Prostate gland (tissue), 2 donors: ENCODE results near the gene TOP2B. TPM values are rescaled to one million over a fixed set of nuclear protein-coding genes. Genes with fewer than 3 reads are reported as not detected.

Source experiments
- DNase-seq: peaks from one replicate; pipeline ENCODE4 v3.0.0-alpha.2; 2019; ENCODE audit warnings: low spot score
- H3K27ac ChIP-seq, 2 donors: fragments of 200-600 bp; sonication (generic); 2 replicates each; pipeline ENCODE4 v1.5.1; 2017 to 2019
- H3K27me3 ChIP-seq: fragments of 200-600 bp; sonication (generic); replicated peaks from 2 replicates; pipeline ENCODE4 v1.5.1; 2019; ENCODE audit not compliant: insufficient read depth
- H3K36me3 ChIP-seq, 2 donors: fragments of 200-600 bp; sonication (generic); 1 replicate in 1 of 2; 2 replicates in 1 of 2; pipeline versions ENCODE4 v1.5.1 to v1.8.1; 2017 to 2019
- H3K4me1 ChIP-seq: fragments of 200-600 bp; sonication (generic); replicated peaks from 2 replicates; pipeline ENCODE4 v1.5.1; 2019
- H3K4me3 ChIP-seq, 2 donors: fragments of 200-600 bp; sonication (generic); 2 replicates each; pipeline ENCODE4 v1.5.1; 2017 to 2019
- H3K9me3 ChIP-seq: fragments of 200-600 bp; sonication (generic); 2 replicates; pipeline ENCODE4 v1.5.1; 2017
- POLR2A ChIP-seq: fragments of 450-650 bp; IDR thresholded peaks from one replicate; pipeline ENCODE4 v1.6.1; 2016; ENCODE audit warnings: antibody characterized with exemption, mild to moderate bottlenecking
- POLR2AphosphoS5 ChIP-seq: sonication (generic); formaldehyde crosslinking; IDR thresholded peaks from one replicate; pipeline ENCODE4 v1.6.1; 2017; ENCODE audit warnings: antibody characterized with exemption
- WGBS: methylation state at CpG from one replicate; pipeline ENCODE4 v1.1.5; 2018; 5-methylcytosine and 5-hydroxymethylcytosine counted together
- intact Hi-C: fragments of 100-400 bp; cut with DNase I; formaldehyde crosslinking; loops from one replicate; pipeline ENCODE4 v1.14.2; 2022
- total RNA-seq, 2 donors: library from RNA; depleted of rRNA; stranded (reverse); fragments of >200 nt; gene quantifications; one replicate each; pipeline ENCODE4 v1.1.0, GENCODE V29; 2016
- TF ChIP-seq, protein P1 (sequence below), 4 experiments: fragments of 200-600 bp in 2 of 4; fragments of 450-650 bp in 2 of 4; sonication (generic) in 2 of 4; IDR thresholded peaks; 1 replicate in 3 of 4; 2 replicates in 1 of 4; pipeline ENCODE4 v1.5.1; 2016 to 2019; ENCODE audit warnings: antibody characterized with exemption in 4 of 4, mild to moderate bottlenecking in 2 of 4, moderate library complexity in 2 of 4

TOP2B gene
- total RNA-seq, 2 donors from 2014 or later, result 85.3 to 109 TPM

DNA sequence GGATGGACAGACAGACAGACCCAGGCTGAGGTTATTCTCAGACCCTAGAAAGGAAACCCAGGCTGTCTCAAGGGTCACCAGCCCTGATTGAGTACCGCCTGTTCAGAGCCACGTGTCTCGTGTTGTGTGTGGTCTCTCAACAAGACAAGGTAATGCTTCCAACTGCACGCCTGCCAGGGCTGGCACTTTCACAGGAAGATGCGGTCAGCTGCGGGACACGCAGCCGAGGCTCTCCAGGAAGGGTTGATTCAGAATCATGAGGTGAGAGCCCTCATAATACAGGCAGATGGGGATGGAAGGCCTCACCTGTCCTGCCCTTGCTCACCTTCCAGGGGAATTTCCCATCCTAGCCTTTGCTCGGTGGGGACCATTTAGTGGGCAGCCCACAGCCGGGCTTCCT, 81.4 kb downstream of the TOP2B start:
- no peak overlapping the region for H3K27ac ChIP-seq
- WGBS, result 93% methylated on average over 10 of the region's 10 CpGs
- no peak for DNase-seq
- H3K9me3 ChIP-seq, result no peaks in the 10 kb centered on the region
- TF ChIP-seq, protein P1, sequence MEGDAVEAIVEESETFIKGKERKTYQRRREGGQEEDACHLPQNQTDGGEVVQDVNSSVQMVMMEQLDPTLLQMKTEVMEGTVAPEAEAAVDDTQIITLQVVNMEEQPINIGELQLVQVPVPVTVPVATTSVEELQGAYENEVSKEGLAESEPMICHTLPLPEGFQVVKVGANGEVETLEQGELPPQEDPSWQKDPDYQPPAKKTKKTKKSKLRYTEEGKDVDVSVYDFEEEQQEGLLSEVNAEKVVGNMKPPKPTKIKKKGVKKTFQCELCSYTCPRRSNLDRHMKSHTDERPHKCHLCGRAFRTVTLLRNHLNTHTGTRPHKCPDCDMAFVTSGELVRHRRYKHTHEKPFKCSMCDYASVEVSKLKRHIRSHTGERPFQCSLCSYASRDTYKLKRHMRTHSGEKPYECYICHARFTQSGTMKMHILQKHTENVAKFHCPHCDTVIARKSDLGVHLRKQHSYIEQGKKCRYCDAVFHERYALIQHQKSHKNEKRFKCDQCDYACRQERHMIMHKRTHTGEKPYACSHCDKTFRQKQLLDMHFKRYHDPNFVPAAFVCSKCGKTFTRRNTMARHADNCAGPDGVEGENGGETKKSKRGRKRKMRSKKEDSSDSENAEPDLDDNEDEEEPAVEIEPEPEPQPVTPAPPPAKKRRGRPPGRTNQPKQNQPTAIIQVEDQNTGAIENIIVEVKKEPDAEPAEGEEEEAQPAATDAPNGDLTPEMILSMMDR (IDR thresholded peaks at IDR 0.05), result no peak
- TF ChIP-seq POLR2A, result no peak
- TF ChIP-seq POLR2AphosphoS5, result no peak
- intact Hi-C loops, result no loop called here
- no peaks in the 10 kb centered on the region for H3K27me3 ChIP-seq
- H3K4me3 ChIP-seq, result no peak overlapping the region
- H3K4me1 ChIP-seq, result no peaks in the 10 kb centered on the region
- H3K36me3 ChIP-seq, result no peaks in the 10 kb centered on the region

DNA sequence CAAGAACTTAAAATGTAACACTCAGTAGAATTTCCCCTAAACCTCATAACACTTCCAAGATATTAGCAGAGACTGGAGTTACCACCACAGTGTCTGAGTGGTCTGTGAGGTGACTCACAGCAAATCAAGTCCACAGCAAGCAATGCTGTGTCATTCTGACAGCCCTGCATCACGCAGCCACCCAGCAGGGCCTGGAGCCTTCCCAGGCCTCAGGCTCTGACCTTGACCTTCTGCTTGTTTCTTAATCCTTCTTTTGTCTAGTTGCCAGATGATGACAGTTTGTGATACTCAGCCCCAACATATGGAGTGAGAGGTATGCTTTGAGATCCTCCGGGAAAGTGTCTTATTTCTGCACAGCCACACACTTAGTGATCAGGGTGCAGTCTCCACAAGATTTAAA, 82.5 kb downstream of the TOP2B start:
- no peak overlapping the region for H3K4me3 ChIP-seq
- H3K27me3 ChIP-seq, result no peaks in the 10 kb centered on the region
- H3K36me3 ChIP-seq, result no peaks in the 10 kb centered on the region
- intact Hi-C loops, result no loop called here
- DNase-seq, result no peak
- 92% methylated on average over 2 of the region's 2 CpGs for WGBS
- no peaks in the 10 kb centered on the region for H3K9me3 ChIP-seq
- no peaks in the 10 kb centered on the region for H3K4me1 ChIP-seq
- H3K27ac ChIP-seq, result no peak overlapping the region
- no peak for TF ChIP-seq POLR2A
- TF ChIP-seq, protein P1 (IDR thresholded peaks at IDR 0.05), result no peak
- TF ChIP-seq POLR2AphosphoS5, result no peak

DNA sequence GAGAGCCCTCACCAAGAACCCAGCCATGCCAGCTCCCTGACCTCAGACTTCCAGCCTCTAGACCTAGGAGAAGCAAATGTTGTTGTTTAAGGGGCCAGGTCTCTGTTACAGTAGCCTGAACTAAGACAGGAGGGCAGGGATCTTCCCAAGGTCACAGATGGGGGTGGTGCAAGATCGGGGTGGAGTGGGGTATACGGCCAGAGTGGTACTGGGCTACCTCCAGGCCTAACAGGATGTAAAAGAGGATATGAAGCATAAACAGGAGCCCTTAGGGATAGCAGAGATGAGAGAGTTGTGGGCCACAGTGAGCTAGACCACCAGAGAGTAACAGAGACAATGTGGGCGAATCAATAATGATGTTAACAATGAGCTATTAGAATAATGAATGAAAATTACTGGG, 82.9 kb downstream of the TOP2B start:
- TF ChIP-seq POLR2AphosphoS5, result no peak
- TF ChIP-seq, protein P1 (IDR thresholded peaks at IDR 0.05), result no peak
- no peak for TF ChIP-seq POLR2A
- intact Hi-C loops, result no loop called here
- no peaks in the 10 kb centered on the region for H3K36me3 ChIP-seq

DNA sequence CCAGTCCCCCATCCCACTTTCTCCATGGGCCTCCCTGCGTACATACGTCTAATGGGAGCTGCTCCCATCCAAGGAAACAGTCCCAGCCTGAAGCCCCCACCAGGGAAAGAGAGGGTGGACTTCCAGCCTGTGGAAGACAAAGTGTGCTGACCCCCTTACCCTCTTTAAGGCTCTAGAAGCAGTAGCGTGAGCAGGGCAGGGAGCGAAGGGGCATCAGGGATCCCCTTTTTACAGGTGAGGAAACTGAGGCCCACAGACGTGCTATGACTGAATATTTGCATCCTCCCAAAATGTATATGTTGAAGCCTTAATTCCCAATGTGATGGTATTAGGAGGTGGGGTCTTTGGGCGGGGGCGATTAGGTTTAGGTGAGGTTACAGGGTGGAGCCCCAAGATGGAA, 83.4 kb downstream of the TOP2B start:
- Histone ChIP-seq H3K4me3 (no peak overlapping the region), H3K27ac (no peak overlapping the region), H3K4me1 (no peaks in the 10 kb centered on the region), H3K36me3 (no peaks in the 10 kb centered on the region), H3K9me3 (no peaks in the 10 kb centered on the region), H3K27me3 (no peaks in the 10 kb centered on the region)
- no peak for DNase-seq
- 96% methylated on average over 7 of the region's 7 CpGs for WGBS
- intact Hi-C loops, result no loop called here
- TF ChIP-seq, protein P1 (IDR thresholded peaks at IDR 0.05), result no peak
- TF ChIP-seq POLR2A (no peak), POLR2AphosphoS5 (no peak)

More for the DNA sequence above, 82.9 kb downstream of the TOP2B start:
- no peak for DNase-seq
- WGBS, result 95% methylated on average over 3 of the region's 3 CpGs
- Histone ChIP-seq H3K9me3 (no peaks in the 10 kb centered on the region), H3K4me3 (no peak overlapping the region), H3K27ac (no peak overlapping the region), H3K4me1 (no peaks in the 10 kb centered on the region), H3K27me3 (no peaks in the 10 kb centered on the region)

DNA sequence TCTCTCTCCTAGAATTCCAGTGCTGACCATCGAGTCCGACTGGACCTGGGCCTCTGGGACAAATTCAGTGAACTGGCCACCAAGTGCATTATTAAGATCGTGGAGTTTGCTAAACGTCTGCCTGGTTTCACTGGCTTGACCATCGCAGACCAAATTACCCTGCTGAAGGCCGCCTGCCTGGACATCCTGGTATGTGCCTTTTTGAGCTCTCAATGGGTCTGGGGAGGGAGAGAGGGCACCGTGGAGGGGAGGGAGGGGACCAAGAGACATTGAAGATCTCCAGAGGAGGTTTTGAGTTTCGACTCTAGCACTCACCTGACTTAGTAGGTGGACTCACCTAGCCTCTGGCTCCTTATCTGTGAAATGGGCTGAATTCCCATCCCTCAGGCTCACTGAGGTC, 84.2 kb downstream of the TOP2B start:
- no peaks in the 10 kb centered on the region for H3K4me1 ChIP-seq
- 96% methylated on average over 8 of the region's 8 CpGs for WGBS
- no peaks in the 10 kb centered on the region for H3K27me3 ChIP-seq
- intact Hi-C loops, result no loop called here
- no peak overlapping the region for H3K4me3 ChIP-seq
- TF ChIP-seq POLR2A (no peak), POLR2AphosphoS5 (no peak)
- TF ChIP-seq, protein P1 (IDR thresholded peaks at IDR 0.05), result no peak
- no peak for DNase-seq
- no peaks in the 10 kb centered on the region for H3K36me3 ChIP-seq
- H3K9me3 ChIP-seq, result no peaks in the 10 kb centered on the region
- no peak overlapping the region for H3K27ac ChIP-seq
